GM12878 (cell line): ENCODE measurements around the gene ART4. TPM values are rescaled to one million over a fixed set of nuclear protein-coding genes. Genes with fewer than 3 reads are reported as not detected.

ENCODE experiments used
- ATAC-seq: fragments of 200-7000 bp; cut with Tn5 transposase; 3 replicates; pipeline ENCODE4 v1.9.1; 2020; ENCODE audit warnings: mild to moderate bottlenecking, moderate library complexity
- BruUV-seq: library from RNA; stranded (reverse); fragments of 400-500 nt; replicated peaks from 2 replicates; lab custom pipeline; 2021; lab: Mats Ljungman, UMichigan
- CTCF ChIA-PET: fragments of 300-600 bp; sonication (Branson Sonifier 250); formaldehyde crosslinking; extraction: SDS; loops from one replicate; lab custom pipeline; 2021; ENCODE audit warnings: inconsistent platforms; lab: Yijun Ruan, JAX
- POLR2A ChIA-PET: fragments of 350-600 bp; formaldehyde crosslinking; extraction: SDS; loops from one replicate; lab custom pipeline; 2021; ENCODE audit warnings: inconsistent platforms; lab: Charles Lee
- RAD21 ChIA-PET: fragments of 300-600 bp; sonication (Branson Sonifier 250); formaldehyde crosslinking; loops from one replicate; lab custom pipeline; 2023; ENCODE audit warnings: antibody characterized with exemption; ENCODE audit not compliant: unreplicated experiment; lab: Charles Lee
- SMC1A ChIA-PET: fragments of 300-600 bp; sonication (Branson Sonifier 250); formaldehyde crosslinking; loops from one replicate; lab custom pipeline; 2023; ENCODE audit not compliant: unreplicated experiment, uncharacterized antibody; lab: Charles Lee
- DNase-seq: peaks from one replicate; pipeline ENCODE4 v3.0.0-alpha.2; 2011; ENCODE audit warnings: low read depth, low spot score
- FAIRE-seq: peaks from 3 replicates; lab custom pipeline; 2011; peaks lifted over from hg19 to GRCh38; lab: Jason Lieb, UNC
- H2AFZ ChIP-seq: 2 replicates; pipeline ENCODE4 v1.6.0; 2011; ENCODE audit warnings: low read depth, low read length, control low read depth; ENCODE audit not compliant: control insufficient read depth
- H3K27ac ChIP-seq: 2 replicates; pipeline ENCODE4 v1.5.1; 2011; ENCODE audit warnings: control low read depth; ENCODE audit not compliant: control insufficient read depth, insufficient read depth
- H3K27me3 ChIP-seq, 2 experiments: replicated peaks in 1 of 2; 2 replicates each; pipeline versions ENCODE4 v1.6.0 to v1.6.1; 2011; ENCODE audit warnings: low read length in 1 of 2; ENCODE audit not compliant: control insufficient read depth in 2 of 2, insufficient read depth in 2 of 2
- H3K36me3 ChIP-seq, 2 experiments: 2 replicates each; pipeline ENCODE4 v1.5.1; 2011; ENCODE audit warnings: low read length in 1 of 2; ENCODE audit not compliant: control insufficient read depth in 2 of 2, insufficient read depth in 2 of 2
- H3K4me1 ChIP-seq: 2 replicates; pipeline ENCODE4 v1.6.1; 2011; ENCODE audit warnings: mild to moderate bottlenecking, low read length, moderate library complexity, mixed read lengths; ENCODE audit not compliant: control insufficient read depth, insufficient read depth
- H3K4me2 ChIP-seq: 2 replicates; pipeline ENCODE4 v1.6.0; 2011; ENCODE audit warnings: control low read depth; ENCODE audit not compliant: control insufficient read depth, insufficient read depth
- H3K4me3 ChIP-seq: fragments of 200-600 bp; sonication (generic); 2 replicates; pipeline ENCODE4 v1.5.1; 2016
- H3K79me2 ChIP-seq: 2 replicates; pipeline ENCODE4 v1.6.0; 2011; ENCODE audit warnings: low read length; ENCODE audit not compliant: control insufficient read depth, insufficient read depth
- H3K9ac ChIP-seq: 2 replicates; pipeline ENCODE4 v1.8.0; 2011; ENCODE audit warnings: low read length, control low read depth, mixed read lengths; ENCODE audit not compliant: control insufficient read depth, insufficient read depth
- H3K9me3 ChIP-seq: replicated peaks from 3 replicates; pipeline ENCODE4 v1.5.1; 2011; ENCODE audit warnings: mild to moderate bottlenecking, low read length; ENCODE audit not compliant: control insufficient read depth, insufficient read depth
- H4K20me1 ChIP-seq: 2 replicates; pipeline ENCODE4 v1.6.0; 2011; ENCODE audit not compliant: control insufficient read depth, insufficient read depth
- IRF4 ChIP-seq: IDR thresholded peaks from 2 replicates; pipeline ENCODE4 v1.6.1; 2011; ENCODE audit warnings: low read depth, low read length
- SMC3 ChIP-seq: IDR thresholded peaks from 2 replicates; pipeline ENCODE4 v1.6.1; 2011; ENCODE audit warnings: low read length, improper control_type of control experiment, borderline replicate concordance
- WGBS: methylation state at CpG from one replicate; pipeline ENCODE4 v1.1.6; 2016; ENCODE audit warnings: low lambda C conversion rate; ENCODE audit not compliant: insufficient replicate concordance, insufficient coverage; ENCODE audit errors: missing lambda C conversion rate; 5-methylcytosine and 5-hydroxymethylcytosine counted together
- in situ Hi-C: fragments of 300-500 bp; cut with MboI; formaldehyde crosslinking; loops from 9 replicates; pipeline ENCODE4 v1.14.3; 2018; ENCODE audit warnings: mixed read lengths
- intact Hi-C: fragments of 100-400 bp; cut with micrococcal nuclease; formaldehyde crosslinking; loops from one replicate; pipeline ENCODE4 v1.14.2; 2022; ENCODE audit not compliant: unreplicated experiment
- polyA plus RNA-seq, 11 experiments: library from polyadenylated mRNA; depleted of rRNA in 4 of 11; unstranded in 6 of 11; stranded (reverse) in 5 of 11; fragments of >200 nt; fragmentation: Nextera tagmentation in 4 of 11; fragmentation: Illumina TruSeq in 1 of 11; extraction: Ambion mirVana in 4 of 11; extraction: Trizol in 1 of 11; gene quantifications; 1 replicate in 1 of 11; 2 replicates in 10 of 11; pipeline versions ENCODE4 v1.2.1 to v1.2.3, GENCODE V29; 2011 to 2016; ENCODE audit warnings: inconsistent platforms in 2 of 11, missing spikeins in 2 of 11, low read depth in 1 of 11
- total RNA-seq, 4 experiments: library from RNA; depleted of rRNA in 3 of 4; stranded (reverse); fragments of >200 nt in 3 of 4; fragmentation: Illumina TruSeq in 1 of 4; extraction: Trizol in 1 of 4; gene quantifications; 2 replicates each; pipeline versions ENCODE4 v1.2.1 to v1.2.3, GENCODE V29; 2013 to 2021
- TF ChIP-seq, protein P1 (sequence below), 3 experiments: IDR thresholded peaks in 2 of 3; conservative IDR thresholded peaks in 1 of 3; 2 replicates each; pipeline ENCODE4 v1.5.1; 2011; ENCODE audit warnings: low read depth in 3 of 3, low read length in 3 of 3, mild to moderate bottlenecking in 3 of 3, control low read depth in 2 of 3, moderate library complexity in 2 of 3, inconsistent platforms in 1 of 3, mixed read lengths in 1 of 3; ENCODE audit not compliant: control insufficient read depth in 2 of 3, insufficient read depth in 1 of 3; ENCODE audit errors: extremely low read depth in 1 of 3

Gene ART4
- total and polyA plus RNA-seq, 10 of the 15 experiments (the other 5 are each of a cell fraction or from before 2014, with no cell fraction given) = 0.02 TPM; not detected in 9

DNA sequence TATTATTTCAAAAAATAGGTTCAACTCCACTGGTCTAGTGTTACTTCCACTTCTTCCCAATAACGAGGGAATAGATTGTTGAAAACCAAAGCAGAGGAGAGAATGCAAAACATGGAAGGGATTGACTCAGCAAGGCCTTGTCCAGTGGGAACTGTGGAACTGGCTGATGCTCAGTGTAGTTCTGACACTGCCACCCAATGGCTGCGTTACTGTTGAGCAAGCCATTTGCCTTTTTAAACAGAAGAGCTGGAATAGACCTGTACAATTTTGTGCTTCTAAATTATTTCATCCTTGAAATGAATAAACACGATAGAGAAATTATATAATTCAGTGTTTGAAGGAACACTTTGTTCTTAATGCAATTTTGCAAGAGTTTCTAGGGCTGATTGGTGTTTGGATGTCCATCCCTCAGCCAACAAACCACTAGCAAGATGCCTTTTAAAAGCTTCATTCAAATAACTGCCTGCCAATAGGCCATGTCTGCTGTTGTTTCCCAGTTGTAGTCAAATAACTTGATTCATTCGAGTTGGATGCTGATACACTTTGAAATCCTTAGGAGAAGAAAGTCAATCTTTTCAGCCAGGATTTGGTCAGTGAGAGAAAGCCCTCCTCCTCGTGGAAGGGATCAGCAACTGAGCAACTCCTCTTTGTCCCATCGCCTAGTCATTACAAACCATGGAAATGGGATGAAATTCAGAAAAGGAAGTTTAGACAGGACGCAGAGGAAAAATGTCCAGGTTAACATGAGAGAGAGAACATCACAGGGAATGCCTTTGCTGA lies 49.6 kb upstream of the ART4 start:
- no TSS peak for BruUV-seq
- no peaks in the 10 kb centered on the region; a peak in 1 of 4 replicates for H3K27me3 ChIP-seq
- no peak overlapping the region for H3K27ac ChIP-seq
- H2AFZ ChIP-seq = no peak overlapping the region
- ATAC-seq = peak; percentile 74
- no peak overlapping the region for H3K9ac ChIP-seq
- RAD21 ChIA-PET = interaction anchor here (0.7 to 1.9 kb wide), 5 partner anchors 38 to 103 kb away, joined by 3 to 7 read pairs (median 4); no protein-coding TSS in a partner anchor
- no peaks in the 10 kb centered on the region for H3K36me3 ChIP-seq
- H3K9me3 ChIP-seq = no peaks in the 10 kb centered on the region
- SMC1A ChIA-PET = interaction anchor here (0.7 to 3.4 kb wide), 6 partner anchors 41 to 117 kb away, joined by 3 to 22 read pairs (median 4); partner anchors contain the start of gene ERP27
- POLR2A ChIA-PET = interaction anchor here (1.4 kb wide), 1 partner anchor 10 kb away, joined by 4 read pairs; no protein-coding TSS in a partner anchor
- H3K4me1 ChIP-seq = no peaks in the 10 kb centered on the region
- H3K4me2 ChIP-seq = no peak overlapping the region
- in situ Hi-C loops (no loop called here), intact Hi-C loops (no loop called here)
- no peaks in the 10 kb centered on the region for H3K79me2 ChIP-seq
- DNase-seq = no peak
- no peak for FAIRE-seq
- 24% methylated on average over 7 of the region's 7 CpGs for WGBS
- no peak overlapping the region for H3K4me3 ChIP-seq
- CTCF ChIA-PET = interaction anchor here (0.8 to 8.5 kb wide), 10 partner anchors 9 to 169 kb away, joined by 3 to 82 read pairs (median 5); no protein-coding TSS in a partner anchor
- no peaks in the 10 kb centered on the region for H4K20me1 ChIP-seq
- TF ChIP-seq SMC3 = peak; percentile 38
- TF ChIP-seq IRF4 = no peak
- TF ChIP-seq, protein P1, sequence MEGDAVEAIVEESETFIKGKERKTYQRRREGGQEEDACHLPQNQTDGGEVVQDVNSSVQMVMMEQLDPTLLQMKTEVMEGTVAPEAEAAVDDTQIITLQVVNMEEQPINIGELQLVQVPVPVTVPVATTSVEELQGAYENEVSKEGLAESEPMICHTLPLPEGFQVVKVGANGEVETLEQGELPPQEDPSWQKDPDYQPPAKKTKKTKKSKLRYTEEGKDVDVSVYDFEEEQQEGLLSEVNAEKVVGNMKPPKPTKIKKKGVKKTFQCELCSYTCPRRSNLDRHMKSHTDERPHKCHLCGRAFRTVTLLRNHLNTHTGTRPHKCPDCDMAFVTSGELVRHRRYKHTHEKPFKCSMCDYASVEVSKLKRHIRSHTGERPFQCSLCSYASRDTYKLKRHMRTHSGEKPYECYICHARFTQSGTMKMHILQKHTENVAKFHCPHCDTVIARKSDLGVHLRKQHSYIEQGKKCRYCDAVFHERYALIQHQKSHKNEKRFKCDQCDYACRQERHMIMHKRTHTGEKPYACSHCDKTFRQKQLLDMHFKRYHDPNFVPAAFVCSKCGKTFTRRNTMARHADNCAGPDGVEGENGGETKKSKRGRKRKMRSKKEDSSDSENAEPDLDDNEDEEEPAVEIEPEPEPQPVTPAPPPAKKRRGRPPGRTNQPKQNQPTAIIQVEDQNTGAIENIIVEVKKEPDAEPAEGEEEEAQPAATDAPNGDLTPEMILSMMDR (IDR thresholded peaks at IDR 0.05 in 2 of 3, conservative IDR thresholded peaks at IDR 0.05 in 1 of 3; ENCODE audit: control insufficient read depth in 2 of 3, extremely low read depth in 1 of 3, insufficient read depth in 1 of 3, low read depth in 3 of 3, low read length in 3 of 3) = peak in 2 of 3 experiments; percentile 19 to 44; a peak in 3 of 6 replicates
